CD4-positive, alpha-beta T cell (primary cell): ENCODE results near the gene ASTN2. TPM values are rescaled to one million over a fixed set of nuclear protein-coding genes. Genes with fewer than 3 reads are reported as not detected.

Source experiments
- ATAC-seq: fragments of 200-7000 bp; cut with Tn5 transposase; one replicate; pipeline ENCODE4 v1.10.0; 2022; ENCODE audit warnings: mild to moderate bottlenecking; ENCODE audit not compliant: poor library complexity
- CTCF ChIA-PET: fragments of 350-600 bp; sonication (Branson Sonifier 250); formaldehyde crosslinking; loops from one replicate; lab custom pipeline; 2021; ENCODE audit warnings: antibody characterized with exemption, inconsistent platforms; lab: Charles Lee
- POLR2A ChIA-PET: fragments of 350-600 bp; sonication (Branson Sonifier 250); formaldehyde crosslinking; loops from one replicate; lab custom pipeline; 2021; ENCODE audit warnings: antibody characterized with exemption, inconsistent platforms; lab: Charles Lee
- DNase-seq, 14 experiments: peaks; one replicate each; pipeline ENCODE4 v3.0.0-alpha.2; 2013 to 2020; ENCODE audit warnings: mixed read lengths in 2 of 14
- H3K27ac ChIP-seq, 2 donors: one replicate each; pipeline versions ENCODE4 v1.5.1 to v1.7.0; 2013; ENCODE audit warnings: low read length in 2 of 2, low read depth in 1 of 2, mild to moderate bottlenecking in 1 of 2
- H3K27me3 ChIP-seq, 2 experiments: 1 replicate in 1 of 2; 2 replicates in 1 of 2; pipeline versions ENCODE4 v1.6.1 to v1.7.0; 2013; ENCODE audit warnings: low read length in 2 of 2, control low read depth in 1 of 2, mild to moderate bottlenecking in 1 of 2, moderate library complexity in 1 of 2; ENCODE audit not compliant: insufficient read depth in 2 of 2, control insufficient read depth in 1 of 2
- H3K36me3 ChIP-seq: one replicate; pipeline ENCODE4 v1.6.1; 2013; ENCODE audit warnings: low read length, control low read depth; ENCODE audit not compliant: insufficient read depth
- H3K4me1 ChIP-seq: one replicate; pipeline ENCODE4 v1.6.1; 2013; ENCODE audit warnings: low read length, control low read depth; ENCODE audit not compliant: insufficient read depth
- H3K4me3 ChIP-seq: one replicate; pipeline ENCODE4 v1.5.1; 2013; ENCODE audit warnings: mild to moderate bottlenecking, low read length, moderate library complexity
- H3K9me3 ChIP-seq, 2 experiments: 1 replicate in 1 of 2; 2 replicates in 1 of 2; pipeline versions ENCODE4 v1.6.1 to v1.7.0; 2013; ENCODE audit warnings: low read length in 2 of 2, mild to moderate bottlenecking in 2 of 2, control low read depth in 1 of 2, moderate library complexity in 1 of 2; ENCODE audit not compliant: control insufficient read depth in 1 of 2, insufficient read depth in 1 of 2
- H3K27ac Mint-ChIP-seq: one replicate; pipeline ENCODE4 v1.8.0; 2020; ENCODE audit warnings: mixed read lengths
- H3K27me3 Mint-ChIP-seq: one replicate; pipeline ENCODE4 v1.8.0; 2021; ENCODE audit warnings: mixed read lengths
- H3K36me3 Mint-ChIP-seq: one replicate; pipeline ENCODE4 v1.8.0; 2021; ENCODE audit warnings: low read depth, mixed read lengths
- H3K4me1 Mint-ChIP-seq: one replicate; pipeline ENCODE4 v1.8.0; 2021; ENCODE audit warnings: low read depth, mixed read lengths
- H3K4me3 Mint-ChIP-seq: one replicate; pipeline ENCODE4 v1.8.0; 2020; ENCODE audit warnings: mild to moderate bottlenecking, mixed read lengths
- H3K9me3 Mint-ChIP-seq: one replicate; pipeline ENCODE4 v1.8.0; 2020; ENCODE audit warnings: mixed read lengths
- CTCF ChIP-seq: fragments of 200-600 bp; IDR thresholded peaks from one replicate; pipeline ENCODE4 v1.8.0; 2022; ENCODE audit warnings: antibody characterized with exemption, mild to moderate bottlenecking
- intact Hi-C, 2 experiments: fragments of 100-400 bp; cut with DNase I in 1 of 2; cut with micrococcal nuclease in 1 of 2; formaldehyde crosslinking; loops; one replicate each; pipeline versions ENCODE4 v1.15.1 to v1.9.0; 2023 to 2025; cut with DNase I, micrococcal nuclease
- total RNA-seq, 174 experiments: library from RNA in 2 of 174; stranded (reverse) in 2 of 174; gene quantifications; one replicate each; pipeline ENCODE4 v1.2.3 and lab custom pipeline; 2021 to 2026

ASTN2 gene
- total RNA-seq, 2 experiments from 2014 or later: 2.3 to 2.4 TPM

GRCh38 chr9:117460743-117461142 lies 45.9 kb upstream of the ASTN2 start:
- Histone ChIP-seq H3K4me3 (no peak overlapping the region), H3K36me3 (no peaks in the 10 kb centered on the region), H3K27me3 (no peaks in the 10 kb centered on the region), H3K4me1 (no peaks in the 10 kb centered on the region), H3K9me3 (peaks cover 0 to 3% of the 10 kb centered on the region in 2 experiments), H3K27ac (no peak overlapping the region)
- no peak for DNase-seq
- no peaks in the 10 kb centered on the region for H3K27me3 Mint-ChIP-seq
- ChIA-PET CTCF (no interaction called here), POLR2A (no interaction called here)
- no peak for TF ChIP-seq CTCF
- intact Hi-C loops: no loop called here
- H3K36me3 Mint-ChIP-seq: no peaks in the 10 kb centered on the region
- H3K4me3 Mint-ChIP-seq: no peak overlapping the region
- no peaks in the 10 kb centered on the region for H3K9me3 Mint-ChIP-seq
- H3K4me1 Mint-ChIP-seq: no peaks in the 10 kb centered on the region
- H3K27ac Mint-ChIP-seq: no peak overlapping the region
- no peak for ATAC-seq

- no peaks in the 10 kb centered on the region for H3K4me1 Mint-ChIP-seq
- no peaks in the 10 kb centered on the region for H3K36me3 ChIP-seq
- no peaks in the 10 kb centered on the region for H3K27me3 Mint-ChIP-seq
- H3K27ac ChIP-seq: no peak overlapping the region
- H3K27me3 ChIP-seq: no peaks in the 10 kb centered on the region
- H3K9me3 Mint-ChIP-seq: peaks cover 2% of the 10 kb centered on the region
- ChIA-PET POLR2A (no interaction called here), CTCF (no interaction called here)
- no peak overlapping the region for H3K4me3 ChIP-seq
- H3K36me3 Mint-ChIP-seq: no peaks in the 10 kb centered on the region
- no peak for DNase-seq
- TF ChIP-seq CTCF: no peak
- ATAC-seq: no peak
- H3K4me1 ChIP-seq: no peaks in the 10 kb centered on the region
- H3K27ac Mint-ChIP-seq: no peak overlapping the region
- intact Hi-C loops: no loop called here
- H3K4me3 Mint-ChIP-seq: no peak overlapping the region
- H3K9me3 ChIP-seq: no peaks in the 10 kb centered on the region
Measured at GRCh38 chr9:117459913-117460312, 45.1 kb upstream of the ASTN2 start.

- Mint-ChIP-seq H3K27me3 (no peaks in the 10 kb centered on the region), H3K27ac (no peak overlapping the region), H3K36me3 (no peaks in the 10 kb centered on the region), H3K4me1 (no peaks in the 10 kb centered on the region), H3K9me3 (peaks cover 2% of the 10 kb centered on the region), H3K4me3 (no peak overlapping the region)
- TF ChIP-seq CTCF: no peak
- ChIA-PET POLR2A (no interaction called here), CTCF (no interaction called here)
- intact Hi-C loops: no loop called here
- H3K4me3 ChIP-seq: no peak overlapping the region
- ATAC-seq: no peak
- no peak for DNase-seq
- no peaks in the 10 kb centered on the region for H3K4me1 ChIP-seq
- H3K27ac ChIP-seq: no peak overlapping the region
- H3K36me3 ChIP-seq: no peaks in the 10 kb centered on the region
- H3K27me3 ChIP-seq: no peaks in the 10 kb centered on the region
- H3K9me3 ChIP-seq: no peaks in the 10 kb centered on the region
Measured at GRCh38 chr9:117458066-117458465, 43.2 kb upstream of the ASTN2 start.
